GM19324 (cell line): ENCODE results near the gene EPHA6.

Source experiments
- ATAC-seq: cut with Tn5 transposase; IDR thresholded peaks from one replicate; pipeline ENCODE4 v1.9.1; 2021; ENCODE audit warnings: mild to moderate bottlenecking, moderate library complexity; ENCODE audit not compliant: unreplicated experiment, low FRiP score

EPHA6 gene

DNA sequence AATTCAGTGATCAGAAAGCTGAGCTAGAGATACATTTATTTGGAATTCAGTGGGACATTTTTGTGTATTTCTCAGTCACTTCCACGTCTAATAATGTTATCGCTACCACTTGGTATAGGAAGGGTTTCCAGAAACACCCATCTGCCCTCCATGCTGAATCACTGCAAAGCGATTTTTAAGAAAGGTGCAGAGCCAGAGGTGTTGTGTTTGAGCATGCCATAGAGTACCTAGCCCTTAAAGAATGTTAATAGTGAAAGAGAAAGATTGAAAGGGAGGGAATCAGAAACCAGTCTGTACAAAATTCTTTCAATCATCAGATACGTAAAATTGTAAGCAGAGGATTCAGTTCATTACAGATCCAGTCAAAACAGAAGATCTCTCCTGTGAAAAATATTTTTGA lies 870.1 kb downstream of the EPHA6 start:
- no peak for ATAC-seq

- ATAC-seq = no peak
Observed at GRCh38 chr3:97686258-97686657, 871.9 kb downstream of the EPHA6 start.

DNA sequence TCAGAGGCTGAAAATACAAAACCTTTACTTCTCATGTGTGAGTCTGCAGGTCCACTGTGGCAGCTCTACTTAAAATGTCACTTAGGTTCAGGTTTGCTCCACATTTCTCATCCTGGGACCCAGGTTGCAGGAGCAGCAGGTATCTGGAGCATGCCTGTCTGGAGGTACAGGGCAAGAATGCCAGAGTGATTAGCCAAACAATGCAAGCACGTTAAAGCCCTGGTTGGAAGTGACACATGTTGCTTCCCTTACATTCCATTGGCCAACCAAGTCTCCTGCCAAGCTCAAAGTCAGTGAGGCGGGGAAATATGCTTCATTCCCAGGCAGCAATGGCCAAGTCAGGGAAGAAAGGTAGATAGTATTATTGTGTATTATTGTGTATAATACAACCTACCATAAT lies 873.3 kb downstream of the EPHA6 start:
- ATAC-seq = no peak

- no peak for ATAC-seq
Observed at GRCh38 chr3:97689111-97689510, 874.7 kb downstream of the EPHA6 start.

DNA sequence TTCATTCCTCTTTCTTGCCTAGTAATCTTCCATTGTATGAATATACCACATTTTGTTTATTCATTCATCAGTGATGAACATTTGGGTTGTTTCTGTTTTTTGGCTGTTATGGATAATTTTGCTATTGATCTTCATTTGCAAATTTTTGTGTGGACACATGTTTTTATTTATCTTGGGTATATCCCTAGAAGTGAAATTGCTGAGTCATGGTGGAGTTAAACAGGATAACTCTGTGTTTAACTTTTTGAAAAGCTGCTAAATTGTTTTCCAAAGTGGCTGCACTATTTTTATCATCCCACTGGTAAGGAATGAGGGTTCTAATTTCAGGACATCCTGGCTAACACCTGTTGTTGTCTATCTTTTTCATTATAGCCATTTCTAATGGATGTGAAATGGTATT lies 875.6 kb downstream of the EPHA6 start:
- ATAC-seq = no peak

DNA sequence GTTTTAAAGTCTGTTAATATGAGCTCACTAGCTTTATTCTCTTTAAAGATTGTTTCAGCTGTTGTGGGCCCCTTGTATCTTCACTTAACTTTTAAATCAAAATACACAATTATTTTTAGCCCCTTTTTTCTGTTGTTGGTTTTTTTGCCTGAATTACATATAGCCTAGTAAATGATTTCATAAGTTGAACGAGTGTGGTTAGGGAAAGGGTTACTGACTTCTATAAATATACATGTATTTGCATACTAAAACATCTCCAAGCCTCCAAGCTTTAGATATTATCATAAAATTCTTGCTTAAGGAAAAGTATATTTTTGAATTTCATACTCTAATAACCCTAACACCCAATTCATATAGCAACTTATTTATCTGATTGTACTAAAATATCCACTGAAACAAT lies 877.0 kb downstream of the EPHA6 start:
- no peak for ATAC-seq

- no peak for ATAC-seq
Observed at GRCh38 chr3:97692389-97692788, 878.0 kb downstream of the EPHA6 start.

GRCh38 chr3:97692831-97693230 lies 878.4 kb downstream of the EPHA6 start:
- no peak for ATAC-seq

DNA sequence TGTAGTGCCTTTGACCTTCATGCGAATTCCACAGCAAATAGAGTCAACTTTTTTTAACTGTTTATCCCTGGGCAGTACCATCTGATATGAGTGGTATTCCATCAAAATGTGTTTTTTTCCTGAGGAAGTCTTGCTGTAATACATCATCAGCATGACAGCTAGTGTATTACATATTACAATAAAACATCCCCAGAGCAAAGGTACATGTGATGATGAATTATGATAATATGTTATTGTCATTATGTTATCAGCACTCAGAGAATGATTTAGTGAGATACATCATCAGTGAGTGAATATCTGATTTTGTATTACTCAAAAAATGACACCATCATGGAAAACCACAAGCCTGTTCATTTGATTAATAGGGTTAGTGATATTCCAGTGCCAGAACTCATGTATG lies 880.5 kb downstream of the EPHA6 start:
- no peak for ATAC-seq

GRCh38 chr3:97698691-97699090 lies 884.3 kb downstream of the EPHA6 start:
- no peak for ATAC-seq

GRCh38 chr3:97699889-97700288 lies 885.5 kb downstream of the EPHA6 start:
- no peak for ATAC-seq

- no peak for ATAC-seq
Observed at GRCh38 chr3:97705764-97706163, 891.4 kb downstream of the EPHA6 start.

DNA sequence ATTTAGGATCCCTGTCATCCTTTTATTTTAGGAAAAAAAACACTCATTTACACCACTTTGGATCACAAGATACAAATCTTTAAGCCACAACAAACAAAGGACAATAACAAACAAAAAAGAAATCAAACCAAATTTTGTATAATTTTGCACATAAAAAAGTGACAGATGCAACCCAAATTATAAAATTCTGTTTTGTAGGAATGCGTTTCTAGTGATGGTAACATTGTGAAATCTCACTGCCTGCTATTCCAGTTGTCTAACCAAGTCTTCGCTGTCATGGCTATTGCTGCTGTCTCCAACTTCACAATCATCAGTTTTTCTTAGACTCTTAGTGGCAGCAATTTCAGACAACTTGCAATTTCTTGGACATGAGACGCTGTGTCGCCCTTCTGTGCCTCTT lies 891.8 kb downstream of the EPHA6 start:
- no peak for ATAC-seq

DNA sequence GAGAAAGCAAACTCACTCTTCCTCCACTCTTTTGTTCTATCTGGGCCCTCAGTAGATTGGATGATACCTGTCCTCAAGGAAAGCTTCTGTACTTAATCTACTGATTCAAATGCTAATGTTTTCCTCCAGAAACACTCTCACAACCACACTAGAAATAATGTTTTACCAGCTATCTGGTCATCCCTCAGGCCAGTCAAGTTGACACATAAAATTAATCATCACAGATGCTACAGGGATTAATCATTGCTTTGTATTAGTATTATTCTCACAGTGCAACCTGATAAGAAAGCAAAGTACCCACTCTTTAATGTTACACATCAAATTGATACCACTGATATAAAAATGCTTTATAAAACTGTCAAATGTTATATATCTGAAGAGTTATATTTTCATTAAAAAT lies 897.3 kb downstream of the EPHA6 start:
- no peak for ATAC-seq

DNA sequence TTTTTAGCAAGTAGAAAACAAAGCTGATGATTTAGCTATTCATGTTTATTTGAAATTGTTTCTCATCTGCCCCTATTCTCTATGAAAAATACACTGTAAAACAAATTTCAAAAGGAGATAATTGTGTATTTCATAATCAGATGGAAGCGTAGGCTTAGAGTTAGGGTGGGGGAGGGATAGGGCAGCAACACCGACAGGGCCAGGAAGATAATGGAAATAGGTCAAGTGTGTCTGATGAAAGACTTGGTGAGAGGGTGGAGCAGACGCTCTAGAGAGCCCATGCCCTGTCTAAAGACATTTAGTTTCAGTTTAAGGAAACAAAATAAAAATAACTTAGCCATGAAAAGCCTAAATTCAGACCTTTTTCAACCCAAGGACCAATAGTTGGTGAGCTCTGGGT lies 898.5 kb downstream of the EPHA6 start:
- no peak for ATAC-seq

DNA sequence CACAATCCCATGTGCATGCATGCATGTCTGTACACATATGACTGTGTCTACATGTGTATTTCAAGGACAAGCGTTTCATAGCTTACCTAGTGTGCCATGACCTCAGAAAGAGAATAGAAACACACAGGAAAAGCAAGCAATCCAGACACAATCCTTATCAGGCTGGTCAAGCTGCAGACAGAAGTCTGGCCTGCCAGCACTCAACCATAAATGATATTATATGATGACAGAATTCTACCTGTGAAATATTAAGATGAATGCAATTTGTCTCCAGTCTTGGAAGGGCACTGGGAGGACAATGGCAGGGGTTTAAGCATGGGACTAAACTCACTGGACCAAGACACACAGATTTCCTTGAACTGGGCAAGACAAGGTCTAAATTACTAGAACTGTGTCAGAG lies 899.2 kb downstream of the EPHA6 start:
- no peak for ATAC-seq

DNA sequence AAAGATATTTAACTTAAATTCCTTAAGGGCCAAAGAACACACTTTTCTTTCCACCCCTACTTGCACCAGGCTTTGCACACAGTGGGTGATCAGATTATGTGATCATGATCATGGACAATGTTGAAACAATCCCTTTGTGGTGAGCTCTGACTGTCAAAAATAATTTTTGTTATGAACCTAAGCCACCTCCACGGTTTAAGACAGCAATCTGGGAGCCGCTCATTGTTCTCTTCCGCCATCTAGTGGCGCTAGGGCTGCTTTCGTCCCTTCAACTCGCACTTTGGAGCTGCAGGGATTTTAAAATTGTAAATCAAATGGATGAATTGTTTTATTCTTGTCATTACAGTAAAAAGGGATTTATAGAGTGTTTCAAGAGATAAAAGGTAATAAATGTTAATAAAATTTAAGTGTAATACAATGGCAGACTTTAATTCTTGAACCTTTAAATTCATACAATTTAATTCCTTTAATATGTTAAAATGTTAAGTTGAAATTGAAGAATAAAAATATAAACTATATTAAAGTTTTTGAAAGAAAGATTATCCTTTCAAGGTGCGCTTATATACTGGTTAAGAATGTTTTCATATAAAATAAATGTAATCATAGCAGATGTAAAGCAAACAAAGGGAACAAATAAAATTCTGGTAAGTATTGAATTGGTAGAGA lies 904.9 kb downstream of the EPHA6 start:
- ATAC-seq = peak; percentile 81

GRCh38 chr3:97720417-97720816 lies 906.0 kb downstream of the EPHA6 start:
- ATAC-seq = no peak

DNA sequence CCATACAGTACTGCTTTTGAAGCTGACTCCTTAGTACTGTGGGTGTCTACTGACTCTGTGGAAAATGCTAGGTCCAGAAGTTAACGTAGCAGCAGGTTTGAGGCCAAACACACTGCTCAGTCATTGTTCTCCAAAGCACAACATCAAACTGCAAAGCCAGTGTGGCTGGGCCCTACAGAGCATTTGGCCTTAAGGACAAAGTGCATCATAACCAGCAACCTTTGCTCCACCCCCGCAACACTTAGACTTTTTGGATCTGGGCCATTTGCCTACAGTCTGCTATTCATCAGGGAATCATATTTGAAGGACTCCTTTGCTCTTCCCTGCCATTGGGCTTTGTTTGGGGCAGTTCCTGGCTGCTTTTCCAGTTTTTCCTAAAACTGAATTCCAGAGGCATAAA lies 907.1 kb downstream of the EPHA6 start:
- ATAC-seq = no peak

DNA sequence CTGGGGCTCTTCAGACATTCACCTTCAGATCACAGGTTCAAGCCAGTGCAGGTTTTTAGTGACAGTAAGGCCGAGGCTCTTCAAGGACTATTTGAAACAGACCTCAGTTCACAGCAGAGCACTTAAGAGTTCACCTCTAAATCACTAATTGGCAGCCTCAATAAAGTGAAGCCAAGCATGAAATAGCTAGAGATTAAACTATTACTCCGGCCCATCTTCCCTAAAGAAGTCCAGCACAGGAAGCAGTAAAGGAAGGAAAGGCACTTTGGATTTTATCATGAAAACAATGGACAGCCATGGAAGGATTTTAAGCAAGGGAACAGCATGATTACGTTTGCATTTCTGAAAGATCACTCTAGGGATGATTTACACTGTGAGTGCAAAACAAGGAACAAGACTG lies 922.5 kb downstream of the EPHA6 start:
- ATAC-seq = no peak

DNA sequence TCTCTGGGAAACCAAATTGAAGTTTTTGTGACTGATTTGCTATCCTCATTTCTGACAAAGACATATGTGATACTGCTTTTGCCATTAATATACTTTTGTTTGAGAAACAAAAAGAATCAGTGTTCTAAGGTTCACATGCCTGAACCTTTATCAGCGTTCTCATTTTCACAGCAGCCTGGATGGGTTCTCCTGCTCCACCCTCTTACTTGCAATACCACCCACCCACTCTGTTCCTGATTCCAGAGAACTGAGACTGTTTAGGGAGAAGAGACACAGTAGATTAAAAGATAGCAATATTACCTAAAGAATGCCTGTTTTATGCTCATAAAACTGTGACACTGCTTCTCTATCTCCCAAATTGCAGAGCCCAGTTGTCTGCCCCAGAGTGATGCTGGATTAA lies 924.4 kb downstream of the EPHA6 start:
- ATAC-seq = no peak

DNA sequence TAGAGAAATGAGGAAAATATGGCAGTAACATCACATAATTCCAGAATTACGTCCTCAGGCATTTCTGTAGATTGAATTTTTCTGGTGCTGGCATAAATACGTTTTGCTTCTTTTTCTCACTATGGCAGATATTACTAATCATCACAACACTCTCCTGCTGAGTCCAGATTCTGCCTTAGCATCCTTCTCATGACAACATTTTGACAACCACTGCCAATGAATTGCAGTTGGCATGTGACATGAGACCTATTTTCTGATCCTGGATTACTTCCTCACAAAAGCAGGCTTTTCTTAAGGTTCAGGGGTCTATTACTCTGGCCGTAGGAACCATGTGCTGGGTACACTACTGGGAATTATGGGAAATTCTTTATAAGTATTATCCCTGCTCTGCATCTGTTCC lies 927.6 kb downstream of the EPHA6 start:
- no peak for ATAC-seq

DNA sequence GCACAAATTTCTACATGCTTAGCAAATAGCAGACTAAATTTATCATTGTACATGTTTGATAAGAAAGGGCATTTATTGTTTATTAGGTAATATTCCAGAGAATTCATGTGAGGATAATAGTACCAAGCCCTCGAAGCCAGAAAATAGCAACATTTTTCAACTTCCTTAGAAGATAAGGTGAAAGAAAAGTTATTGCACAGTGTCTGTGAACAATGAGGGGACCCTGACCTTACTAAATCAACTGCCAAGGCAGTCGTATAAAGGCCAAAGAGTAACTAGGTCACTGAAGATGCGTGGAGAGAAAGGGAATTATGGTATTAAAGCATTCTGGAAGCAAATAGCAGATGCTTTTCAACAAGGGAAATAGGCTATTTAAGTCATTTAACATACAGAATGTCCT lies 929.9 kb downstream of the EPHA6 start:
- ATAC-seq = no peak
